K562 (cell line): ENCODE measurements around the gene FIG4. TPM values are rescaled to one million over a fixed set of nuclear protein-coding genes. Genes with fewer than 3 reads are reported as not detected.

Experiments
- ATAC-seq: fragments of 200-7000 bp; cut with Tn5 transposase; 3 replicates; pipeline ENCODE4 v1.9.1; 2020; ENCODE audit warnings: moderate library complexity
- BruUV-seq: library from RNA; stranded (reverse); fragments of 400-500 nt; replicated peaks from 2 replicates; lab custom pipeline; 2021; lab: Mats Ljungman, UMichigan
- CTCF ChIA-PET: fragments of 300-600 bp; formaldehyde crosslinking; extraction: SDS; loops from one replicate; lab custom pipeline; 2021; ENCODE audit warnings: low intra/inter-chr PET ratio; lab: Yijun Ruan, JAX
- POLR2A ChIA-PET: fragments of 300-600, 350-650 bp; sonication (Branson Sonifier 250); formaldehyde crosslinking; extraction: SDS; loops from one replicate; lab custom pipeline; 2021; ENCODE audit warnings: antibody characterized with exemption, inconsistent platforms; lab: Yijun Ruan, JAX
- DNase-seq, 4 experiments: peaks; one replicate each; pipeline versions ENCODE4 v3.0.0 to v3.0.0-alpha.2; 2011 to 2018; ENCODE audit warnings: low spot score in 3 of 4, mixed read lengths in 3 of 4; ENCODE audit errors: extremely low read depth in 1 of 4
- FAIRE-seq: peaks from 2 replicates; lab custom pipeline; 2011; peaks lifted over from hg19 to GRCh38; lab: Jason Lieb, UNC
- H2AFZ ChIP-seq: 2 replicates; pipeline ENCODE4 v1.6.0; 2011; ENCODE audit warnings: low read depth, low read length, control low read depth, inconsistent platforms
- H3K27ac ChIP-seq: fragments of 200-600 bp; 3 replicates; pipeline ENCODE4 v1.8.0; 2011; ENCODE audit warnings: low read depth, mild to moderate bottlenecking, control low read depth, inconsistent platforms, low read length, moderate library complexity, mixed read lengths; ENCODE audit errors: extremely low read depth
- H3K27me3 ChIP-seq, 2 experiments: fragments of 300-600 bp in 1 of 2; 2 replicates in 1 of 2; 3 replicates in 1 of 2; pipeline versions ENCODE4 v1.6.0 to v1.8.0; 2011; ENCODE audit warnings: inconsistent platforms in 2 of 2, low read length in 2 of 2, mild to moderate bottlenecking in 1 of 2, mixed read lengths in 1 of 2, moderate library complexity in 1 of 2; ENCODE audit not compliant: control insufficient read depth in 2 of 2, insufficient read depth in 2 of 2
- H3K36me3 ChIP-seq: fragments of 300-600 bp; 3 replicates; pipeline ENCODE4 v1.8.0; 2011; ENCODE audit warnings: mild to moderate bottlenecking, low read length, inconsistent platforms; ENCODE audit not compliant: control insufficient read depth, insufficient read depth
- H3K4me1 ChIP-seq, 2 experiments: fragments of 200-600 bp in 1 of 2; replicated peaks in 1 of 2; 2 replicates in 1 of 2; 3 replicates in 1 of 2; pipeline versions ENCODE4 v1.5.1 to v1.8.0; 2011; ENCODE audit warnings: inconsistent platforms in 2 of 2, low read length in 2 of 2, mild to moderate bottlenecking in 1 of 2, mixed read lengths in 1 of 2, moderate library complexity in 1 of 2; ENCODE audit not compliant: control insufficient read depth in 2 of 2, insufficient read depth in 2 of 2
- H3K4me2 ChIP-seq: 2 replicates; pipeline ENCODE4 v1.6.1; 2011; ENCODE audit warnings: low read length, control low read depth, inconsistent platforms, mixed read lengths; ENCODE audit not compliant: insufficient read depth
- H3K4me3 ChIP-seq: fragments of 200-600 bp; sonication (generic), shearing (Covaris generic); 2 replicates; pipeline ENCODE4 v1.5.1; 2016; ENCODE audit warnings: control low read depth, inconsistent platforms
- H3K79me2 ChIP-seq: fragments of 200-600 bp; 3 replicates; pipeline ENCODE4 v1.8.0; 2011; ENCODE audit warnings: low read length, inconsistent platforms; ENCODE audit not compliant: control insufficient read depth, insufficient read depth
- H3K9ac ChIP-seq, 2 experiments: 2 replicates each; pipeline versions ENCODE4 v1.6.0 to v1.6.1; 2011; ENCODE audit warnings: low read depth in 2 of 2, low read length in 2 of 2, control low read depth in 1 of 2, inconsistent platforms in 1 of 2, mild to moderate bottlenecking in 1 of 2, mixed read lengths in 1 of 2; ENCODE audit not compliant: insufficient read depth in 1 of 2
- H3K9me1 ChIP-seq: one replicate; pipeline ENCODE4 v1.6.0; 2011; ENCODE audit warnings: inconsistent platforms, mild to moderate bottlenecking, low read length, moderate library complexity; ENCODE audit not compliant: control insufficient read depth, insufficient read depth
- H3K9me3 ChIP-seq: replicated peaks from 2 replicates; pipeline ENCODE4 v1.5.1; 2011; ENCODE audit warnings: low read depth, low read length, inconsistent platforms; ENCODE audit not compliant: control insufficient read depth, insufficient read depth
- H4K20me1 ChIP-seq: replicated peaks from 2 replicates; pipeline ENCODE4 v1.6.1; 2011; ENCODE audit warnings: low read length, inconsistent platforms, mixed read lengths; ENCODE audit not compliant: control insufficient read depth, insufficient read depth
- E2F8 ChIP-seq: fragments of 450-650 bp; IDR thresholded peaks from 2 replicates; pipeline ENCODE4 v1.7.1; 2018; ENCODE audit warnings: mild to moderate bottlenecking, low read depth; ENCODE audit not compliant: partially characterized antibody
- FOXA1 ChIP-seq: fragments of 450-650 bp; IDR thresholded peaks from 2 replicates; pipeline ENCODE4 v1.6.1; 2016; ENCODE audit warnings: mild to moderate bottlenecking, borderline replicate concordance
- GTF2F1 ChIP-seq: IDR thresholded peaks from 2 replicates; pipeline ENCODE4 v1.6.1; 2011; ENCODE audit warnings: low read depth, low read length, improper control_type of control experiment
- IRF1 ChIP-seq: sonication (generic); formaldehyde crosslinking; IDR thresholded peaks from 2 replicates; pipeline ENCODE4 v1.8.0; 2022; ENCODE audit warnings: missing genetic modification reagents, mild to moderate bottlenecking, borderline replicate concordance
- NBN ChIP-seq: fragments of 450-650 bp; IDR thresholded peaks from 2 replicates; pipeline ENCODE4 v1.6.1; 2016; ENCODE audit warnings: low read depth, mild to moderate bottlenecking
- SIX5 ChIP-seq, 2 experiments: IDR thresholded peaks; 2 replicates each; pipeline ENCODE4 v1.6.1; 2011; ENCODE audit warnings: low read length in 2 of 2, borderline replicate concordance in 1 of 2, low read depth in 1 of 2, mild to moderate bottlenecking in 1 of 2, moderate library complexity in 1 of 2; ENCODE audit not compliant: insufficient read depth in 1 of 2
- SOX6 ChIP-seq: fragments of 450-650 bp; IDR thresholded peaks from 2 replicates; pipeline ENCODE4 v1.6.1; 2014; ENCODE audit warnings: mild to moderate bottlenecking
- SRSF1 ChIP-seq: fragments of 200-400 bp; formaldehyde crosslinking; IDR thresholded peaks from 2 replicates; pipeline ENCODE4 v1.6.1; 2017; ENCODE audit warnings: mild to moderate bottlenecking, low read depth, low read length, moderate library complexity
- USF2 ChIP-seq: sonication (generic); formaldehyde crosslinking; IDR thresholded peaks from 2 replicates; pipeline ENCODE4 v1.5.0; 2020; ENCODE audit warnings: missing genetic modification reagents
- ZBTB17 ChIP-seq: fragments of 450-650 bp; formaldehyde crosslinking; IDR thresholded peaks from 2 replicates; pipeline ENCODE4 v1.4.0; 2020; ENCODE audit warnings: mild to moderate bottlenecking
- ZNF274 ChIP-seq: IDR thresholded peaks from 2 replicates; pipeline ENCODE4 v1.6.1; 2011; ENCODE audit warnings: low read depth, mild to moderate bottlenecking, low read length, moderate library complexity, borderline replicate concordance
- WGBS: fragments of 100-300 bp; shearing (Covaris generic); methylation state at CpG from one replicate; pipeline ENCODE4 v1.1.6; 2016; ENCODE audit warnings: low coverage, mixed read lengths; ENCODE audit not compliant: insufficient coverage; ENCODE audit errors: missing lambda C conversion rate; 5-methylcytosine and 5-hydroxymethylcytosine counted together
- in situ Hi-C: fragments of 300-500 bp; cut with MboI; formaldehyde crosslinking; loops from 4 replicates; pipeline ENCODE4 v1.15.0; 2018; ENCODE audit warnings: inconsistent platforms, mixed read lengths
- intact Hi-C: fragments of 100-400 bp; cut with micrococcal nuclease; formaldehyde crosslinking; loops from 2 replicates; pipeline ENCODE4 v1.14.2; 2022
- polyA plus RNA-seq, 8 experiments: library from polyadenylated mRNA; depleted of rRNA in 4 of 8; stranded (reverse) in 5 of 8; unstranded in 3 of 8; fragments of >200 nt; fragmentation: Nextera tagmentation in 2 of 8; fragmentation: Illumina TruSeq in 1 of 8; extraction: Ambion mirVana in 2 of 8; extraction: Trizol in 1 of 8; gene quantifications; 2 replicates each; pipeline versions ENCODE4 v1.2.1 to v1.2.3, GENCODE V29; 2011 to 2014; ENCODE audit warnings: inconsistent platforms in 1 of 8, missing spikeins in 1 of 8
- total RNA-seq, 7 experiments: library from RNA; depleted of rRNA in 6 of 7; stranded (reverse); fragments of >200 nt in 6 of 7; fragmentation: Illumina TruSeq in 2 of 7; extraction: Trizol in 2 of 7; gene quantifications; 2 replicates each; pipeline versions ENCODE4 v1.2.1 to v1.2.3, GENCODE V29; 2011 to 2021; ENCODE audit warnings: low replicate concordance in 1 of 7

FIG4 gene
- total and polyA plus RNA-seq, 9 of the 15 experiments (the other 6 are each of a cell fraction or from before 2014, with no cell fraction given), result 1.5 to 6.8 (median 4.3) TPM

GRCh38 chr6:109790131-109790530 is 99.0 kb downstream of the FIG4 start:
- ATAC-seq (no peak), FAIRE-seq (no peak), DNase-seq (no peak)
- no peak overlapping the region for H3K4me2 ChIP-seq
- H3K27ac ChIP-seq, result no peak overlapping the region
- H3K9me3 ChIP-seq, result no peaks in the 10 kb centered on the region
- CTCF ChIA-PET, result no interaction called here
- in situ Hi-C loops, result no loop called here
- no TSS peak for BruUV-seq
- H3K27me3 ChIP-seq, result peaks cover 0 to 6% of the 10 kb centered on the region in 2 experiments; a peak in 2 of 5 replicates
- intact Hi-C loops, result no loop called here
- H3K79me2 ChIP-seq, result no peaks in the 10 kb centered on the region
- no peaks in the 10 kb centered on the region for H3K9me1 ChIP-seq
- POLR2A ChIA-PET, result interaction anchor here (0.6 kb wide), 1 partner anchor 35 kb away, joined by 3 read pairs; no protein-coding TSS in a partner anchor
- no peak overlapping the region for H3K4me3 ChIP-seq
- 0% methylated on average over 1 of the region's 1 CpG for WGBS
- H3K36me3 ChIP-seq, result no peaks in the 10 kb centered on the region
- H3K4me1 ChIP-seq, result no peaks in the 10 kb centered on the region
- no peak overlapping the region for H3K9ac ChIP-seq
- H2AFZ ChIP-seq, result no peak overlapping the region
- no peaks in the 10 kb centered on the region for H4K20me1 ChIP-seq
- TF ChIP-seq GTF2F1 (no peak), E2F8 (no peak), USF2 (CRISPR knock-in tag) (no peak), ZNF274 (no peak), ZBTB17 (CRISPR knock-in tag) (no peak), SIX5 (IDR thresholded peaks at IDR 0.05; ENCODE audit: borderline replicate concordance in 1 of 2, insufficient read depth in 1 of 2, low read depth in 1 of 2, low read length in 2 of 2) (no peak), FOXA1 (no peak), SOX6 (no peak), NBN (no peak), SRSF1 (no peak), IRF1 (CRISPR knock-in tag) (no peak)
